PC-9 (cell line): ENCODE data around the gene TTLL9.

Experiments used
- EZH2 ChIP-seq: fragments of 200-600 bp; sonication (generic); IDR thresholded peaks from 2 replicates; pipeline ENCODE4 v1.8.0; 2017; ENCODE audit warnings: antibody characterized with exemption, low read depth
- TF ChIP-seq, protein P1 (sequence below): fragments of 200-600 bp; sonication (generic); conservative IDR thresholded peaks from 2 replicates; pipeline ENCODE4 v1.6.1; 2017; ENCODE audit warnings: mixed run types, antibody characterized with exemption, mild to moderate bottlenecking, moderate library complexity

DNA sequence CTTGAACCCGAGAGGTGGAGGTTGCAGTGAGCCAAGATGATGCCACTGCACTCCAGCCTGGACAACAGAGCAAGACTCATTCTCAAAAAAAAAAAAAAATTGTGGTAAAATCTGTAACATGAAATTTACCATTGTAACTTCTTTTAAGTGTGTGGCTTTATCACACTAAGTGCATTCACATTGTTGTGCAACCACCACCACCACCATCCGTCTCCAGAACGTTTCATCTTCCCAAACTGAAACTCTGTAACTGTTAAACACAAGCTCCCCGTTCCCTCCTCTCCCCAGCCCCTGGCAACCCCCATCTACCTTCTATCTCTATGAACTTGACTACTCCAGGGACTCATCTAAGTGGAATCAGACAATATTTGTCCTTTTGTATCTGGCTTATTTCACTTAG lies 51.7 kb downstream of the TTLL9 start:
- TF ChIP-seq, protein P1, sequence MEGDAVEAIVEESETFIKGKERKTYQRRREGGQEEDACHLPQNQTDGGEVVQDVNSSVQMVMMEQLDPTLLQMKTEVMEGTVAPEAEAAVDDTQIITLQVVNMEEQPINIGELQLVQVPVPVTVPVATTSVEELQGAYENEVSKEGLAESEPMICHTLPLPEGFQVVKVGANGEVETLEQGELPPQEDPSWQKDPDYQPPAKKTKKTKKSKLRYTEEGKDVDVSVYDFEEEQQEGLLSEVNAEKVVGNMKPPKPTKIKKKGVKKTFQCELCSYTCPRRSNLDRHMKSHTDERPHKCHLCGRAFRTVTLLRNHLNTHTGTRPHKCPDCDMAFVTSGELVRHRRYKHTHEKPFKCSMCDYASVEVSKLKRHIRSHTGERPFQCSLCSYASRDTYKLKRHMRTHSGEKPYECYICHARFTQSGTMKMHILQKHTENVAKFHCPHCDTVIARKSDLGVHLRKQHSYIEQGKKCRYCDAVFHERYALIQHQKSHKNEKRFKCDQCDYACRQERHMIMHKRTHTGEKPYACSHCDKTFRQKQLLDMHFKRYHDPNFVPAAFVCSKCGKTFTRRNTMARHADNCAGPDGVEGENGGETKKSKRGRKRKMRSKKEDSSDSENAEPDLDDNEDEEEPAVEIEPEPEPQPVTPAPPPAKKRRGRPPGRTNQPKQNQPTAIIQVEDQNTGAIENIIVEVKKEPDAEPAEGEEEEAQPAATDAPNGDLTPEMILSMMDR: no peak
- TF ChIP-seq EZH2: no peak
